Measurements from ENCODE around the gene SLIT1. TPM values are rescaled to one million over a fixed set of nuclear protein-coding genes. Genes with fewer than 3 reads are reported as not detected.

The SLIT1 gene
- total and polyA plus RNA-seq, 2 of the 8 experiments (the other 6 are each of a cell fraction or from before 2014, with no cell fraction given): 0.70 to 0.88 TPM

GRCh38 chr10:97184971-97185325 lies 811 bp downstream of the SLIT1 start (continued):
- no peak for TF ChIP-seq CHD7 (IDR thresholded peaks at IDR 0.05; ENCODE audit: insufficient replicate concordance, low read length)
- no peak for TF ChIP-seq POLR2AphosphoS5 (IDR thresholded peaks at IDR 0.05; ENCODE audit: low read depth, low read length)

Data from H1 (cell line).